Heart right ventricle (tissue), 16 donors: Measurements from ENCODE around the gene GOT1. TPM values are rescaled to one million over a fixed set of nuclear protein-coding genes. Genes with fewer than 3 reads are reported as not detected.

Experiments
- ATAC-seq, 8 donors: fragments of 200-7000 bp; cut with Tn5 transposase; one replicate each; pipeline ENCODE4 v1.9.1; 2020; ENCODE audit warnings: mild to moderate bottlenecking in 8 of 8, moderate library complexity in 8 of 8, moderate number of reproducible peaks in 1 of 8
- DNase-seq, 2 donors: peaks; one replicate each; pipeline ENCODE4 v3.0.0-alpha.2; 2020
- H3K27ac ChIP-seq, 10 donors: fragments of 200-600 bp; sonication (generic) in 2 of 10; one replicate each; pipeline versions ENCODE4 v1.5.0 to v1.8.0; 2020 to 2022; ENCODE audit warnings: mild to moderate bottlenecking in 3 of 10
- H3K27me3 ChIP-seq, 7 donors: fragments of 200-600 bp; one replicate each; pipeline ENCODE4 v1.8.0; 2021 to 2022; ENCODE audit warnings: mild to moderate bottlenecking in 2 of 7
- H3K36me3 ChIP-seq, 9 donors: fragments of 200-600 bp; sonication (generic) in 1 of 9; one replicate each; pipeline versions ENCODE4 v1.5.0 to v1.8.0; 2020 to 2022; ENCODE audit warnings: mild to moderate bottlenecking in 2 of 9
- H3K4me1 ChIP-seq, 9 donors: fragments of 200-600 bp; sonication (generic) in 1 of 9; one replicate each; pipeline versions ENCODE4 v1.5.0 to v1.8.0; 2020 to 2022; ENCODE audit warnings: mild to moderate bottlenecking in 4 of 9
- H3K4me3 ChIP-seq, 10 donors: fragments of 200-600 bp; sonication (generic) in 2 of 10; one replicate each; pipeline versions ENCODE4 v1.5.0 to v1.8.0; 2020 to 2022; ENCODE audit warnings: mild to moderate bottlenecking in 7 of 10, moderate library complexity in 2 of 10
- H3K9me3 ChIP-seq, 11 donors: fragments of 200-600 bp in 10 of 11; sonication (generic) in 2 of 11; one replicate each; pipeline versions ENCODE4 v1.5.0 to v1.8.0; 2013 to 2022; ENCODE audit warnings: mild to moderate bottlenecking in 2 of 11, control low read depth in 1 of 11, moderate library complexity in 1 of 11
- WGBS, 2 donors: extraction: QIAGEN DNeasy Blood & Tissue Kit; methylation state at CpG; one replicate each; pipeline ENCODE4 v1.1.7; 2013; ENCODE audit warnings: inconsistent platforms in 1 of 2; 5-methylcytosine and 5-hydroxymethylcytosine counted together
- intact Hi-C, 10 donors: fragments of 100-400 bp; cut with DNase I; formaldehyde crosslinking; loops; one replicate each; pipeline versions ENCODE4 v1.11.1 to v1.14.2; 2022
- polyA plus RNA-seq, 2 donors: library from polyadenylated mRNA; stranded (reverse); fragments of 200-250 nt; gene quantifications; one replicate each; pipeline ENCODE4 v1.2.3, GENCODE V29; 2013
- total RNA-seq, 10 donors: library from RNA; stranded (reverse); fragmentation: NEBNext Ultra II Directional in 3 of 10; extraction: Animal tissue kit (Norgen Biotek cat#: 25700) in 3 of 10; gene quantifications; one replicate each; pipeline versions ENCODE4 v1.2.1 to v1.2.4, GENCODE V29; 2021 to 2023
- TF ChIP-seq, protein P1 (sequence below), 9 donors: fragments of 200-600 bp; sonication (generic) in 2 of 9; IDR thresholded peaks; one replicate each; pipeline versions ENCODE4 v1.5.0 to v1.8.0; 2021 to 2022; ENCODE audit warnings: antibody characterized with exemption in 9 of 9, mild to moderate bottlenecking in 5 of 9, moderate library complexity in 1 of 9
- donor health status: Arrhythmogenic right ventricular cardiomyopathy.
- donor health status: ischemic (EF 13 %, LVEDD 7.1; RV severe dilation, severe dysfunction).
- donor health status: healthy with polysubstance abuse.
- donor health status: DM: no; HTN: yes; CAD: no.
- donor health status: DM: no; HTN: no; CAD: no.
- donor health status: ischemic (EF 25% LVEDD 6.9; RV normal size, moderate dysfunction).
- donor health status: ischemic (EF 25% LVEDD 5.7; RV mildly dilated, moderate dysfunction).
- donor health status: healthy.
- donor health status: DM: yes; HTN: yes; CAD: no.
- donor health status: Ischemic cardiomyopathy.
- donor health status: ischemic (EF 35%, LVEDD 5.7; RV mildly dilated, moderate dysfunction).
- donor health status: nonischemic (EF 11% LVEDD 7.7; RV severe dilation, severe dysfunction).
- donor health status: DM: yes; HTN: yes; CAD: no.
- donor health status: PGD.
- donor health status: ischemic (EF 29% LVEDD 5.4; RV normal size, mild dysfunction).
- donor health status: nonischemic (EF 23%, LVEDD 6.1; RV moderate dilation, normal function).

The GOT1 gene
- total and polyA plus RNA-seq, 12 donors = 114 to 669 (median 561) TPM

DNA sequence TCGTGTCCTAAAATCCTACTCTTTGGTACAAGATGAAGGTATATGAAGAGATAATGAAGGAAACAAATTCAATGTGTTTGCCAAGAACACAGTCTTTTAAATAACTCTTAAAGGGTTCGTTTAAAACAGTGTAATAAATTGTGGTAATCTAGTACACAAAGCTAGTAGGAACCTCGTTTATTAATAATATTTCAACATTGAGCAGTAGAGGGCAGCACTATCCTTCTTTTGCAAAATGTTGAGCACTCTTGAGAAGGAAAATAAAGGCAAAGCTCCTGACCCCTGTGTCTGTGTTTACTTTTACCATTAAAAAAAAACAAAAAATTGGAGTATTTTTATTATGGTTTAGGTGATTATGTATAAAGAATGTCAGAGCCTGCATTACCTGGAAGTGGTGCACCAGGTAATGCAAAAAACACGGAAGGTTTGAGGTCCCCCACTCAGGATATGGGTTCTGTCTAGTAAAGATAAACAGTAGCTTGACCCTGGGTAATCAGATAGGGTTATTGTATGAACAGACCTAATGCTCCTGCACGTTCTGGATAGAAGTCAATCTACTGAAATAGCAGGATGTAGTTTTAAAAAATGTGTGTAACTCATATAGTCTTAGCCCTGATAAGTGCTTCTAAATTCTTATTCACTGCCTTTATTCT lies 5.7 kb upstream of the GOT1 start:
- Histone ChIP-seq H3K4me3 (no peak overlapping the region), H3K36me3 (peaks cover 0 to 21% (median 5%) of the 10 kb centered on the region in 9 donors), H3K4me1 (peaks cover 0 to 59% (median 25%) of the 10 kb centered on the region in 9 donors), H3K9me3 (no peaks in the 10 kb centered on the region), H3K27ac (peak overlapping the region in 1 of 10 donors; percentile 11), H3K27me3 (no peaks in the 10 kb centered on the region)
- intact Hi-C loops = loop anchor here in 8 of 10 donors (2.0 to 10.0 kb wide), 9 partner anchors 44 to 971 kb away; partner anchors contain the start of genes COX15 (in 1 of the 8) and CUTC (in 1 of the 8)
- TF ChIP-seq, protein P1, sequence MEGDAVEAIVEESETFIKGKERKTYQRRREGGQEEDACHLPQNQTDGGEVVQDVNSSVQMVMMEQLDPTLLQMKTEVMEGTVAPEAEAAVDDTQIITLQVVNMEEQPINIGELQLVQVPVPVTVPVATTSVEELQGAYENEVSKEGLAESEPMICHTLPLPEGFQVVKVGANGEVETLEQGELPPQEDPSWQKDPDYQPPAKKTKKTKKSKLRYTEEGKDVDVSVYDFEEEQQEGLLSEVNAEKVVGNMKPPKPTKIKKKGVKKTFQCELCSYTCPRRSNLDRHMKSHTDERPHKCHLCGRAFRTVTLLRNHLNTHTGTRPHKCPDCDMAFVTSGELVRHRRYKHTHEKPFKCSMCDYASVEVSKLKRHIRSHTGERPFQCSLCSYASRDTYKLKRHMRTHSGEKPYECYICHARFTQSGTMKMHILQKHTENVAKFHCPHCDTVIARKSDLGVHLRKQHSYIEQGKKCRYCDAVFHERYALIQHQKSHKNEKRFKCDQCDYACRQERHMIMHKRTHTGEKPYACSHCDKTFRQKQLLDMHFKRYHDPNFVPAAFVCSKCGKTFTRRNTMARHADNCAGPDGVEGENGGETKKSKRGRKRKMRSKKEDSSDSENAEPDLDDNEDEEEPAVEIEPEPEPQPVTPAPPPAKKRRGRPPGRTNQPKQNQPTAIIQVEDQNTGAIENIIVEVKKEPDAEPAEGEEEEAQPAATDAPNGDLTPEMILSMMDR (IDR thresholded peaks at IDR 0.05) = peak; percentile 39 to 72 (median 61)
- 31 to 34% methylated on average over 5 of the region's 5 CpGs for WGBS, 2 donors
- ATAC-seq (peak in 4 of 8 donors; percentile 19 to 40 (median 34)), DNase-seq (no peak)

DNA sequence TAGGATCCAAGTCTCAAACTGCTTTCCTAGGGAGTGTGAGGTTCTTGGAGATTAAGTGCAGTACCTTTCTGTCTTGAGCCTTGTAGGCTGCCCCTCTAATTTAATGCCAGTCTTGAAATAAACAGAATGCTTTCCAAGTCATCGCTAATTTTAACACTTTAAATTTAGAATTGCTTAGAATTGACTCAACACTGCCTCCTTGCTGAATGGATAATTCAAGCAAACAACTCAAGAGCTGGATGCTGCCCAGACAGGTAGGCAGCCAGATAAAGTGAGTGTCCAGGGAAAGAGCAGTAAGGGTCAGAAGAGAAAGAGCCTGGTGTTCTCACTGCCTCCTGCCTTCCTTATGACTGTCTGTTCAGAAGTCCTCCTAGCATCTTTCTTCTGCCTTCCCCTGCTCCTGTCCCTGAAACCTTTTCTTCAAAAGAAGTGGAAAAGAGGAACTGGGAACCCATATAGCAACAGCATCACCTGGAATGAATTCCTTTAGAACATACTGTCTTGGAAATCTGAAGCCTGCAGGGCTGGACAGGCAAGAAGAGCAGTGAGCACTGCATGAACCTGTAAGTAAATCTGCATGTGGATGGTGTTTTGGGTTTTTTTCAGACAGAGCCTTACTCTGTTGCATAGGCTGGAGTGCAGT lies 3.1 kb upstream of the GOT1 start:
- Histone ChIP-seq H3K9me3 (no peaks in the 10 kb centered on the region), H3K27ac (peak overlapping the region; percentile 15 to 99 (median 96)), H3K27me3 (no peaks in the 10 kb centered on the region), H3K36me3 (peaks cover 0 to 21% (median 5%) of the 10 kb centered on the region in 9 donors), H3K4me3 (peak overlapping the region in 2 of 10 donors; percentile 18 to 96), H3K4me1 (peaks cover 0 to 74% (median 32%) of the 10 kb centered on the region in 9 donors)
- DNase-seq = no peak
- intact Hi-C loops = loop anchor here in 8 of 10 donors (2.0 to 10.0 kb wide), 9 partner anchors 41 to 969 kb away; partner anchors contain the start of genes COX15 (in 1 of the 8) and CUTC (in 1 of the 8)
- no peak for ATAC-seq
- TF ChIP-seq, protein P1 (IDR thresholded peaks at IDR 0.05) = peak in 6 of 9 donors; percentile 18 to 49 (median 34)
- WGBS, 2 donors = 16 to 24% methylated on average over 1 of the region's 1 CpG

DNA sequence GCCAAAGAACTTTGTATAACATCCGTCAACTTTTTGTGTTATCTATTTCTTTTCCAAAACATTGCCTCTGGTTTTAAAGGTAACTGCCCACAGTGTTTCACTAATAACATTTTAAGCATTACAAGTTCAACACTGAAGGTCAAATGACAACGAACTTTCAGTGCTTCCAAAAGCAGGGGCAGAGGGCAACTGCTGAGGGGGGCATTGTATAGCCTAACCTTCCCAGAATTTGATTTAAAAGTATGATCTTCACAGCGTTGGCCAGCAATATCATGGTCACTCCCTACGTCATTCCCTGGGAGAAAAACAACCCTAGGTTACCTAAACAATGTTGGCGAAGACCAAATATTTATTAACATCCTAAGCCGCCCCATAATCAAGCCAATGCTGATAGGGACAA lies 2.5 kb upstream of the GOT1 start:
- H3K4me1 ChIP-seq = peaks cover 0 to 79% (median 32%) of the 10 kb centered on the region in 9 donors
- H3K36me3 ChIP-seq = peaks cover 0 to 15% (median 5%) of the 10 kb centered on the region in 9 donors
- H3K27me3 ChIP-seq = no peaks in the 10 kb centered on the region
- TF ChIP-seq, protein P1 (IDR thresholded peaks at IDR 0.05) = no peak
- peak overlapping the region; percentile 15 to 99 (median 96) for H3K27ac ChIP-seq
- no peak for ATAC-seq
- no peak for DNase-seq
- 61 to 63% methylated on average over 6 of the region's 6 CpGs for WGBS, 2 donors
- intact Hi-C loops = loop anchor here in 8 of 10 donors (2.0 to 10.0 kb wide), 8 partner anchors 40 to 968 kb away; partner anchors contain the start of genes COX15 (in 1 of the 8) and CUTC (in 1 of the 8)
- H3K4me3 ChIP-seq = peak overlapping the region in 2 of 10 donors; percentile 18 to 96
- H3K9me3 ChIP-seq = no peaks in the 10 kb centered on the region

DNA sequence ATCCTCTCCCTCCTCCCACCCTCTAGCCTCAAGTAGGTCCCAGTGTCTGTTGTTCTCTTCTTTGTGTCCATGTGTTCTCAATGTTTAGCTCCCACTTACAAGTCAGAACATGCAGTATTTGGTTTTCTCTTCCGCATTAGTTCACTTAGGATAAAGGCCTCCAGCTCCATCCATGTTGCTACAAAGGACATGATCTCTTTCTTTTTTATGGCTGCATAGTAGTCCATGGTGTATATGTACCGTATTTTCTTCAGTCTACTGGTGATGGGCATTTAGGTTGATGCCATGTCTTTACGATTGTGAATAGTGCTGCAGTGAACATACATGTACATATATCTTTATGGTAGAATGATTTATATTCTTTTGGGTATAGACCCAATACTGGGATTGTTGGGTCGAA lies 1.6 kb upstream of the GOT1 start:
- DNase-seq (no peak), ATAC-seq (no peak)
- Histone ChIP-seq H3K36me3 (peaks cover 0 to 11% (median 0%) of the 10 kb centered on the region in 9 donors), H3K9me3 (no peaks in the 10 kb centered on the region), H3K27me3 (no peaks in the 10 kb centered on the region), H3K4me3 (peak overlapping the region in 9 of 10 donors; percentile 68 to 96 (median 86)), H3K27ac (peak overlapping the region; percentile 90 to 99 (median 96)), H3K4me1 (peaks cover 0 to 78% (median 32%) of the 10 kb centered on the region in 9 donors)
- WGBS, 2 donors = 95 to 96% methylated on average over 4 of the region's 4 CpGs
- intact Hi-C loops = loop anchor here in 8 of 10 donors (2.0 to 10.0 kb wide), 8 partner anchors 39 to 967 kb away; partner anchors contain the start of genes COX15 (in 1 of the 8) and CUTC (in 1 of the 8)
- TF ChIP-seq, protein P1 (IDR thresholded peaks at IDR 0.05) = no peak
